NOMO-1 (cell line): ENCODE results near the gene LPP.

Source experiments
- DNase-seq, 2 experiments: peaks; one replicate each; lab custom pipeline; 2025; ENCODE audit not compliant: unreplicated experiment in 2 of 2; lab: John Stamatoyannopoulos, UW

The LPP gene

DNA sequence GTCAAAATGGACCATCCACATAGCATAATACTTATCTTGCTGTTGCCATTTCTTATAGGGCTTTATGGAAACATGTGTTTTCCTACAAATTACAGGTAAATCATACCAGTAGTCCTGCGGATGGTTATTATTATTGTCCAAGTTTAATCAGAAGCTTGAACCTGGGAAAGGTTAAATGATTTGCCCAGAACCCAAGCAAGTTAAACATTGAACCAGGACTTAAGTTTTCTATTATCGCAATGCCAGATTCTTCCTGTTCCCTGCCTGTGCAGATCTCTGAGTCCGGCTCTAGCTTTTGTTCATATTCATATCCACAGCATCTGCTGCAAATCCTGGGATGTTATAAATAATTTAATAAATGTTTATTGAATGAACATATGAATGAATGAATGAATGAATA lies 12.5 kb downstream of the LPP start:
- DNase-seq, result no peak

DNA sequence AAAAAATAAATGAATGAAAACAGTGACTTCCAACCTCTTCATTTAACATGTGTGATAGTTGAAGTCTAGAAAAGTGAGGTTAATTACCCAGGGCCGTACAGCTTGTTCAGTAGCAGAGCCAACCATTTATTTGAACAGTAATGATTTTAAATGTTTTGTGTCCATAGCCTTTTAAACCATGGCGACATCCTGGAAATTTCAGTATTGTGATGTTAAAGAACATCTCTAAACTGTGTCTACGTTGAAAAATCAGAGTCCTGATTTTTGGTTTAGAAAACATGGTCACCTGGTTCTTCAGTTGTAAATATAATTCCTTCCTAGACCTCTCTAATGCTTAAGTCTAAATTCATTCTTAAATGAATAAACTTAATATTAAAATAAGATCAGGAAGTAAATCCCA lies 14.2 kb downstream of the LPP start:
- DNase-seq, result no peak

DNA sequence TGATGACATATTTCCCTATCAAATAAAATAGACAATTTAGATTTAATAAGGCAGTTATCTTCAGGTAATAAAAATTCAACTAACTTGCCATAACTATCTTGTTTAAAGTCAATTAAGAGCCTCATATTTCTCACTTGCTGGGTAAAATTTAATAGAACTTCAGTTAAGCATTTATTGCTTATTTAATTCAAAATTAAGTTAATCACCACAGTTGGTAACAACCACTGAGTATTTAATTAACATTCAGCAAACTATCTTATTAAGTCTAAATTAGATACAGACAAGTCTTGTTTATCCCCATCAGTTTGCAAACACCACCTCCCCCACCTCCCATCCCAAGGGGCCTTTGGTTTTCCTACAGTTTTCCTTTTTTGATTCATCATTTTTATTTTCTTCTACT lies 14.7 kb downstream of the LPP start:
- DNase-seq, result no peak

DNA sequence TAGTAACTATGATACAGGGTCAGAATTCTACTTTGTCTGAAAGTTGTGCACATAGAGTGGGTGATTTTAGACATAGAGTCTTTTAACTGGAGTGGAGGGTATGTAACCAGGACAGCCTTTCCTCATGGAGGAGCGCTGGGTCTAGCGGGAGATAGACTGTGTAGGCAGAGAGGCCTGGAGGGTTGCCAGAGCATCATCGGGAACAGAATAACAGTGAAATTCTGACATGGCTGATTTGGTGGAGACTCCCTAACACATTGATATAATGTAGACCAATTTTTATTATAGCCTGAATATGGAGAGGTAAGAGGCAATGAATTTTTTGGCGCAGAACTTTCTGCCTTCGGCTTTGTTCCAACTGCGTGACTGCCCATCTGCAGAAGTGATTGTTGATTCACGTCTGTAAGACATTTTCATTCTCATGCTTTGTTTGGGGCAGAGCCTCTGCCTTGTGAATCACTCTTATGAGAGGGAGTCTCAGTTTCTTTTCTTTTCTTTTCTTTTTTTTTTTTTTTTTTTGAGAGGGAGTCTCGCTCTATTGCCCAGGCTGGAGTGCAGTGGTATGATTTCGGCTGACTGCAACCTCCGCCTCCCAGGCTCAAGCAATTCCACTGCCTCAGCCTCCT lies 16.0 kb downstream of the LPP start:
- no peak for DNase-seq

DNA sequence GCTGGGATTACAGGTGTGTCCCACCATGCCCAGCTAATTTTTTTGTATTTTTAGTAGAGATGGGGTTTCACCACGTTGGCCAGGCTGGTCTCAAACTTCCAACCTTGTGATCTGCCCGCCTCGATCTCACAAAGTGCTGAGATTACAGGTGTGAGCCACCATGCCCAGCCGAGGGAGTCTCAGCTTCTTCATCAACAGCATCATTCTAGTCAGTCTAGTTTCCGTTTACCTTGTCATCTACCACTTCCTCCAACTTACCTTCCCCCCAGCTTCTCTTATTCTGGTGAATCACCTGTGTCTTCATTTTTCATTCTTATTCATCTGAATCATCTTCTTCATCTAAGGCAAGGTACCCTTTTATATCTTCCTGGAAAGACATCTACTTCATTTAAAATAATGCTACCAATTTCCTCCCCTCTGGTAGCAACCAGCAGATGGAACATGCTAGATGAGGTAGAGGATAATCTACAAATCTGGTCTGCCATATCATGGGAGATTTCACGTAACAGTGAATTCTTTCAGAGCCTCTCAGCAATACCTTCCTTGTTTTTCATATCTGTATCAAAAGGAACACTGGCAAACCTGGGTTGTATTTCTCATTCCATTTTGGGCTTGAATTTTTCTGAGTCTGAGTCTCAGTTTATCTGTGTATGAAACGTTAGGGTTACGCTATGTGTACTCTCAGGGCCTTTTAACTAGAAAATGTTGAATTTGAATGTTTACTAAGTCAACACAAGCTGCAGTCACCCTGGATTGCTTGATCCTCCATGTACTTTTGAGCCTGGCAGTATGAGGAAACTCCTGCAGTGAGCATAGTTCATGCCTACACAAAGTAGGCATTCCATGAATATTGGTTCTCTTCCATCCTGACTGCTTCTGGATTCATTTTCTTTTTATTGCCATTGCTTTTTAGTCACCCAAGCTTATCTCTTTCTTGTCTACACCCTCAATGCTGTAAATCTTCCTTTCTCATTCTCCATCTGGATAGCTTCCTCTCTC lies 16.8 kb downstream of the LPP start:
- no peak for DNase-seq

DNA sequence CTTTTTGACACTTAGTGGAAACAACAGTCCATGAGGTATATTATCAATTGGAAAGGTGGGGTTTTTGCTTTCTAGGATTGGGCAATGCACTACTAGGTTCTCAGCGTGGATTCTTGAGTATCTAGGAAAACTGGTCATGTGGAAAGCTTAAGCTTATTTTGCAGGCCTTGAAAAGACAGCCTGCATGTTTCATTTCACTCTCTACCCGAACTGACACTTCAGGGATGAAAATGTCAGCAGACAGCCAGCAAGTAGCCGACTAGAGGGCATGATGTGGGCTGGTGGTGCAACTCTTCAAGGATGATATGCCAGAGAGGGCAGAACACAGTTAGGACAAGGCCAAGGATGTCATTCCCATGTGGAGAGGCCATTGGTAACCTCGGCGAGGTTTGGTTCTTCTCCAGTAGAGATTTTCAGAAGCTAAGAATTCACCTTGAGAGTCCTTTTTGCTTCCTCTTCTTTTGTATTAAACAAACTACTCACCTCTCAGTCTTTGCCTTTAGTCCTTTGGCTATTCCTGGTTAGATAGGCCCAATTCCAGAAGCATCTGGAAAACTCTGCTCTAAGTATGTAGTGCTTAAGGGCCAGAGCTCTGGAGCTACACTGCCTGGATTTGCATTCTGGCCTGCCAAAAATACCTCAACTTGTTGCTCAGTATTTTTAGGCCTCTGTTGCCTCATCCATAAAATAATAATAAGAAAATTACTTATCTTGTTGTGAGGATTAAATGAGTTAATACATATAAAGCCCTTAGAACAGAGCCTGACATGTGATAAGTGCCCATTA lies 17.9 kb downstream of the LPP start:
- DNase-seq, result no peak

DNA sequence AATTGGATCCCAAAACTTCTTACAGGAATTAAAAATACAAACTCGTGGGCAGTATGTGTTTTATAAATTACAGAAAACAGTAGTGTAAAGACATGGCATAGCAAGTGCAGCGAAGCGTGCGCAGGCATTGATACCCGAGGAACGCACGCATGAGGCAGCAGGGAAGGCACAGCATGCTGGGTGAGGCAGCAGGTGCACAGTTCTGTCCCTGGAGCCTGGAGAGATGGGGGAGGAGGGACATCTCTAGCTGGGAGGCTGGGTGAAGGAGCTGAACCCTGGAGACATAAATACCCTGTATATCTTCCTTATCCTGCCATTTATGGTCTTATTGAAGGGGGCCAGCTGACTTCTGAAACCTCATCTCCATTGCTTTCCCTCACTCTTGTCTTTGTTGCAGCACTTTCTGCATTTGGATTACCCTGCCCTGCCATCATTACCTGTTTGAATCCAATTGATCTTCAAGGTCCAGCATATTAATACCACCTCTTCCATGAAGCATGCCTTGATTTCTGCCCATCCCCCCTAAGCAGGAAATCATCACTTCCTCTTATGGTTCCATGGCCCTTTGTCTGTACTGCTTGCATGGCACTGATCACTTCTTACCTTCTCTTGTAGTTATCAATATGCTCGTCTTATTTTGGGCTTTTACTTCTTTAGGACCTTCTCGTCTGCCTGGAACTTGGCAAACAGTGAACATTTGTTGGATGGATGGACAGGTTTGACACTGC lies 20.5 kb downstream of the LPP start:
- peak; percentile 31 to 48 for DNase-seq

DNA sequence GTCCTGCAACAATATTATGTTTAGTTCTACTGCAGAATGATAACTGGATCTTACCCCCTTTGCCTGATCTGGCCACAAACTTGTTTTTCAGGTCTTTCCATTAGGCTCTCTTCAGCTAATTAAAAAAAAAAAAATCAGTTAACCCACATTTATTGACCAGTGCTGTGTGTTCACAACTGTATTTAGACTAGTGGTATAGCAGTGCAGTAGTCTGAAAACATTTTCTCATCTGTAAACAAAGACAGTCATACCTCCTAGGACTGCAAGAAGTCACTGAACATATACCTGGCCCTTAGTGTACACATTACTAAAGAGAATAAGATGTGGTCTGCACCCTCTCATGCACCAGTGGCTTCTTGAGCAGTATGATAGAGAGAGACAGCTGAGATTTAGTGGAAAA lies 22.5 kb downstream of the LPP start:
- DNase-seq, result no peak

DNA sequence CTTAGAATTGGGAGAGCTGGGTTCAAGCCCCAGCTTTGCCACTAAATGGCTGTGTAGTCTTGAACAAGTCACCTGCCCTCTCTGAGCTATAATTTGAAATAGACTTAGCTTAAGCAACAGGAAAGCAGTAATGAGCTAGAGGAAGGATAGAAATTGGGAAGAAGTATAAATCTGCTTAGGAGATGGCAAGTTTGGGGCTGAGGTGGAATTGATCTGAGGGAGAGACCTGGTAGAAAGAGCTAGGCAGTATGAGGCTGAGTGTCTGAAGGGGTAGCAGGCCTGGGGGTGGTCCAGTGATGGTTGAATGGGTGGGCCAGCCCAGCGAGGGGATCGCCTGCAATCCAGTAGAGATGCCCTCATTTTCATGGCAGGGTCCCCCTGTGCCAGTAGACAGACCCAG lies 22.9 kb downstream of the LPP start:
- DNase-seq, result no peak

DNA sequence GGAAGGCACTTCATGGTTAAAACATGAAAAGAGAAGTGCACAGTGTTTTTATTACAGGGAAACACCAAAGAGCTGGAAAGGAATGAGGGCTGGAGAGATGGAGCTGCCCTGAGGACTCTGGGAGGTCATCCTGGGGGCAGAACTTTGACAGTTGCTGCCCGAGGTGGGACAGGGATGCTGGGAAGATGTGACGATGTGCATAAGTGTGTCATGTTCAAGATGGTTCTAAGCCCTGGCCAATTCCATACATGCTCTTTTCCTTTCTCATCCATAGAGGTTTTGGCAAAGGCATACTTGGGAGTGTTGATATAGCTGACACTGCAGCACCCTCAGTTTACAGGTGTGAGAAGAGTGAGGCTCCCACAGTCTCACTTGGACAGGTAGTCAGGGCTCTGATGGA lies 23.8 kb downstream of the LPP start:
- DNase-seq, result no peak

DNA sequence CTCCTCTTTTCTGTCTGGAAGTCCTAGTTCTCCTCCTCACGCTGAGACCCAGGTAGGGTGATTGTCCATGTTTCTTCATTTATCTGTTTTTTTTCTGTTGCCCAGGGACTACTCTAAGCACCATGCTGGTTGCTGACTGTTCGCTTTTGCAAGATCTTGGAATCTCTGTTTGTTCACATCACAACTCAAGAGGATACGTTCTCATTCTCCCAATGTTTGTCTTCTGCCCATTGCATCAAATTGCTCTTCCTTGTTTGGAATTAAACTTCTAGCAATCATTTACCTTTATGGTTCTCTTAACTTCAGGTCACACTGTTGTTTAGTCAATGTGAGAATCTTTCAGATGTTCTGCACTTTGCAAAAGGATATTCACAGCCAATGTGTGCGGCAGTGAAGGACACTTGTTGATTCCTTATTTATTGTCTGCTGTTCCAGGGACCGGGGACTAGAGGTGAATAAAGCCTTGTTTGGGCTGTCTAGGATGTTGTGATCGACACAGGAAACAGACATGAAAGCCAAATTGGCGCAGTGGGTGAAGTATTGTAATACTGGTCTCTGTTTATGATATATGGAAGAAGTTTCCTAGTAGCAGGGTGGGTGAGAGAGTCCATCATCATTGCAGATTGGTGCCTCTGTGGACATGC lies 24.5 kb downstream of the LPP start:
- DNase-seq, result no peak

DNA sequence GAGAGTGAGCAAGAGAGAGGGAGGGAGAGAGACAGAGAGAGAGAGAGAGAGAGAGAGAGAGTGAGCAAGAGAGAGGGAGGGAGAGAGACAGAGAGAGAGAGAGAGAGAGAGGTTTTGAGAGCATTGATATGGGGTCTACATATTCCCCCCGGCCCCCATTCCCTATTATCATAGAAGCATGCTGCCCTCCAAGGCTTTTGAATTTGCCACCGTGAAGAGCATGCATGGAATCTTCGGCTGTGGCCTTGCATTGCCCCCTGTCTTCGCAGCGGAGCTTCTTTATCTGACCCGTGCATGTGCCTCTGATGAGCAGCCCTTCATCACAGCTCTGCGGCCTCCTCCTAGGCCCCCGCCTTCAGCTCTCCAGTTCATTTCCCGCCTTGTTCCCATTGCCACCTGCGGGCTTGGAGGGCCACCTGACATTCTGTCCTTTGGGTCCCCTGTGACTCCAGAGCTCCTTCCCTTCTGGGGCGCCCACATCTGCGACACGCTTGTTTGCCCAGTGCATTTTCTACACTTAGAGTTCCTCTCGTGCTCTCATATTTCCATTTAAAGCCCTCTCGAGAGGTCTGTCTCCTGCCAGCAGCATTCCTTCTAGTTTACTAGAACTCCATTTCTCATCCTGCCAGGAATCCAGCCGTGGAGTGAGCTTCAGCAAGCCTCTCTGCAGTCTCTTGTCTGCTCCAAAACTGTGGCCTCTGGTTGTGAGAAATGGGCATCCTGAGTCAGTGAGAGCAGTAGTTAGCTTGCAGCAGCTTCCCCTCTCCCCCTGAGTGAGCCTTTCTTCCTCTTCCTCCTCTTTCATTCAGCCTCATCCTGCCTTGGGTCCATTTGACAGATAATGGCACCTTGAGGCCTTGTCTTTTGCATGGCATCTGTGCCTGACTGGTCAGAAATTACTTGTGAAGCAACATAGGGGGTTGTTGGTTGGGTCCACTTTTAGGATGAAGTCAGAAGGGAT lies 25.3 kb downstream of the LPP start:
- no peak for DNase-seq

DNA sequence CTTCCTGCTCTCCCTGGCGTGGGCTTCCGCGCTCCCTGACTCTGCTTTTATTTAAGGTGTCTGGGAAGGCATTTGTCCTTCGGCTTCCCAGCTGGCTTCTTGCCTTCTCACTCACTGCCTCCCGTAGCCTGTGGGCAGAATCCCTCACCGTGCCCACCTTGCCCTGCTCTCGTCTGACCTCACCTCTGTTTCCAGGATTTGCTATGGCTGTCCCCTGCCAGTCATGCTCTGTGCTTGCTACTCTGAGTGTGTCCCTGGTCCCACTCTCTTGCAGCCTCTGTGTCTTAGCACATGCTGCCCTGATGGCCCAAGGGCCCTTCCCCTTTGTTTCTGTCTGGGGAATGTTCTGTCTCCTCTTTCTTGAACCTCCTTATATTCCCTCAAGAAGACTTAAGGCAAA lies 26.2 kb downstream of the LPP start:
- DNase-seq, result no peak

DNA sequence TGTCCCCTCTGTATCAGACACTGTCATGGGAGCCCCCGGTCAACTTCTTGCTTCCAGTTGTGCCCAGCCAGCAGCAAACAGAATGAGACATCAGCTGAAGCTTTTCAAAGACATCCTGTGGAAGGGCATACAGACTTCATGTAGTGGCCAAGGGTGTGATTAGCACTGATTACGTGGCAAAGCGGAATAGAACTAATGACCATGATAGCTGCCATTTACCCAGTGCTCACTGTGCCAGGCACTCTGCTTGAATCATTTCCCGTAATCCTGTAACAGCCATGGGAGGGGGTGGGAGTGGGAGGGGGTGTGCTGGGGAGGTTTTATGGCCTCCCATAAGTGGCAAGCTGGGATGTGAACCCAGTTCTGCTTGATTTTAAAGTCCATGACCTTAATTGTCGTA lies 29.5 kb downstream of the LPP start:
- no peak for DNase-seq

DNA sequence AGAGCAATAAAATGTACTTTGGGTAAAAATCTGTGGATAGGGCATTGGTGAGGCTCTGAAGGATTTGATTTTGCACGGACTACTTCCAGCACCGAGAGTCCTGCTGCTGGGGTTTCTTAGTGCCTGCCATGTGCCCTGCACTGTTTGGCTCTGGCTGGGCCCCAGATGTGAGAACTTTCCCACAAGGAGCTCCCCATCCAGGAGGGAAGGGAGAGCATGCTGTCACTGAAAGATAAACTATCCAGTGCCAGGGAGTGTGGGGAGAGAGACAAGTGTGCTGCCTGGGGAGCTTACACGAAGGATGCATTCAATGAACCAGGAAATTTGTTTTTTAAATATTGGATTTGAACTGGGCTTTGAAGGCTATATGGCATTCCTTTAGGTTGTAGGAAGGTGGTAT lies 30.2 kb downstream of the LPP start:
- no peak for DNase-seq

DNA sequence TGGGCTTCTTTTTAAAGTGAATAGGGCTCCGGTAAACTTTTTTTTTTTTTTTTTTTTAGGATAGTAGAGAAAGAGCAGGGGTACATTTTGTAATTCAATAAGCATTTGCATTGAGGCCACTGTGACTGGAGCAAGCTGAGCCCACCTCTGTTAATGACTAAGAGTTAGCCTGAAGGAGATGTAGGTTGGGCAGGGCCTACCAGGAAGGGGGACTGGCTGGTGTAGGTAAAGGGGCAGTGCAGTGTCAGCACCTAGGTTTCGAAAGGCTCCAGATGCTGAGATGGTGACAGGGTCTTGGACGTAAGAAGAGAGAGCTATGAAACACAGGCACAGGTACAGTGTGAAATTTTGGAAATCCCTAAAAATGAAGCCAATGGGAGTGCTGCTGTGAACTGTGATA lies 30.7 kb downstream of the LPP start:
- no peak for DNase-seq

DNA sequence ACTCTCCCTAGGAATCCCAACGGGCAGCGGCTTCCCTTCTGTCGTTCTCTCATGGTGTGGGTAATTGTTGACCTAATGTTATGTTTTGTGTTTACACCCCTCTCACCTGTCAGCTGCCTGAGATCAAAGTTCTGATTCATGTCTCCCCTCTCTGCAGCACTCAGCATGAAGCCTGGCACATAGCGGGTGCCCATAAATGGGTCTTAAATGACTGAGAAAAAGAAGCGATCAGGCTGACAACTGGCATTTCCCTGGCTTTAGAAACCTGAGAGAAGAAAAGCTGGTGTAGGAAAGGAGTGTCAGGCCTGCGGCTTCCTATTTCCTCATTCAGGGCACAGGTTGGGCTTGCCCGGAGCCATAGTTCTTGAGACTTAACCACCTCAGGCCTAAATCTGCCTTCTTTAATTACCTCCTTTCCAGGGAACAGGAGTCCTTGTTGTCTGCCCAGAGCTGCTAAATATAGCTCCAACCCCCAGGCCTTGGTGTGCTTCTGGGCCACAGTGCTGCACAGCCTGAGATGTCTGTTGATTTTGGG lies 31.8 kb downstream of the LPP start:
- DNase-seq, result peak in 1 of 2 experiments; percentile 6

DNA sequence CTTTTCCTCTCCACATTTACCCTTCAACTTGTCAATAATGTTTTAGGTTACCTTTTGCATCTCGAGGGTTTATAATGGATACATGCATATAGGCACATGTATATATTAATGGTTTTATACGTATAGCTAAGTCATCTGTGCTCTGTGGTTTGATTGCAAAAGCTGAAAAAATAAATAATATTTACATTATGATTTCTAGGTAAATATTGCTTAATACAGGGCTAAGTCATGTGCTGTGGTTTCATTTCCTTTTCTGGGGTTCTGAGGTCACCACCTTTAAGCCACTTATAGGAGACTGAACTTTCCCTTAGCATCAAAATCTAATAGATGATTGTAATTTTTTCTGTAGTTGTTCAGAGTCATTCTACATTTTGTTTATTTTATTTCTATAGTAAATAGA lies 33.1 kb downstream of the LPP start:
- peak; percentile 80 to 93 for DNase-seq

DNA sequence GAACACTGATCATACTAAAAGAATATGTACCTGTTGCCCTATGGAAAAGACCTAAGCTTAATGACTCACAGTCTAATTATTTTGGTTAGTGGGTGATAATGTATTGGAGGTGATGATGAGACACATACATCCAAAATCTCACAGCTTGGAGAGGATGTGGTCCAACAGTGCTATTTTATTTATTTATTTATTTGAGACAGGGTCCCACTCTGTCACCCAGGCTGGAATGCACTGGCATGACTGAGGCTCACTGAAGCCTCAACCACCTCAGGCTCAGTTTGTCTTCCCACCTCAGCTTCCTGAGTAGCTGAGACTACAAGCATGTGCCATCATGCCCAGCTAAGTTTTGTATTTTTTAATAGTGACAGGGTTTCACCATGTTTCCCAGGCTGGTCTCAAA lies 35.0 kb downstream of the LPP start:
- no peak for DNase-seq
